IPS DF 6.9 (cell line): ENCODE measurements around the gene CCDC7.
"Not testable (repeated sequence)": the region's sequence is repeated elsewhere in the genome, so short reads cannot be mapped to it uniquely, and the experiment has no call there.

Experiments
- DNase-seq: peaks from one replicate; pipeline ENCODE4 v3.0.0-alpha.2; 2013; ENCODE audit warnings: low read depth, low spot score
- H3K27ac ChIP-seq: one replicate; pipeline ENCODE4 v1.5.1; 2013; ENCODE audit warnings: low read length, control low read depth
- H3K27me3 ChIP-seq: 2 replicates; pipeline ENCODE4 v1.6.1; 2013; ENCODE audit warnings: mild to moderate bottlenecking, low read length; ENCODE audit not compliant: control insufficient read depth, insufficient read depth
- H3K36me3 ChIP-seq: 2 replicates; pipeline ENCODE4 v1.6.1; 2013; ENCODE audit warnings: low read length; ENCODE audit not compliant: control insufficient read depth, insufficient read depth
- H3K4me1 ChIP-seq: 2 replicates; pipeline ENCODE4 v1.6.1; 2013; ENCODE audit warnings: low read length; ENCODE audit not compliant: control insufficient read depth, insufficient read depth
- H3K4me3 ChIP-seq: 2 replicates; pipeline ENCODE4 v1.5.1; 2013; ENCODE audit warnings: mild to moderate bottlenecking, low read length
- H3K9me3 ChIP-seq: 2 replicates; pipeline ENCODE4 v1.6.1; 2013; ENCODE audit warnings: low read length, inconsistent platforms; ENCODE audit not compliant: control insufficient read depth, insufficient read depth
- WGBS: extraction: QIAGEN DNeasy Blood & Tissue Kit; methylation state at CpG from one replicate; pipeline ENCODE4 v1.1.7; 2013; ENCODE audit warnings: mixed read lengths, missing lambda C conversion rate; ENCODE audit not compliant: insufficient read length, insufficient coverage; 5-methylcytosine and 5-hydroxymethylcytosine counted together

Gene CCDC7

GRCh38 chr10:32622409-32622808, 176.5 kb downstream of the CCDC7 start:
- Histone ChIP-seq H3K9me3 (no peaks in the 10 kb centered on the region), H3K27ac (no peak overlapping the region), H3K36me3 (no peaks in the 10 kb centered on the region), H3K27me3 (no peaks in the 10 kb centered on the region), H3K4me1 (no peaks in the 10 kb centered on the region), H3K4me3 (no peak overlapping the region)
- DNase-seq: no peak
- WGBS: no CpG with 5 or more reads among the region's 2 CpGs

GRCh38 chr10:32627183-32627582, 181.2 kb downstream of the CCDC7 start:
- Histone ChIP-seq H3K9me3 (no peaks in the 10 kb centered on the region), H3K27ac (no peak overlapping the region), H3K36me3 (no peaks in the 10 kb centered on the region), H3K4me1 (no peaks in the 10 kb centered on the region), H3K27me3 (no peaks in the 10 kb centered on the region), H3K4me3 (no peak overlapping the region)
- no peak for DNase-seq
- WGBS: no CpG with 5 or more reads among the region's 1 CpG

- Histone ChIP-seq H3K4me3 (no peak overlapping the region), H3K27me3 (no peaks in the 10 kb centered on the region), H3K4me1 (no peaks in the 10 kb centered on the region)
Measured at GRCh38 chr10:32629910-32630309, 184.0 kb downstream of the CCDC7 start.

GRCh38 chr10:32646535-32646934, 200.6 kb downstream of the CCDC7 start:
- Histone ChIP-seq H3K36me3 (no peaks in the 10 kb centered on the region), H3K4me1 (no peaks in the 10 kb centered on the region), H3K27me3 (no peaks in the 10 kb centered on the region), H3K9me3 (no peaks in the 10 kb centered on the region), H3K4me3 (no peak overlapping the region), H3K27ac (no peak overlapping the region)
- no CpG with 5 or more reads among the region's 1 CpG for WGBS
- DNase-seq: no peak

More at GRCh38 chr10:32629910-32630309, 184.0 kb downstream of the CCDC7 start:
- Histone ChIP-seq H3K36me3 (no peaks in the 10 kb centered on the region), H3K9me3 (no peaks in the 10 kb centered on the region), H3K27ac (no peak overlapping the region)
- DNase-seq: no peak

- Histone ChIP-seq H3K4me1 (no peaks in the 10 kb centered on the region), H3K9me3 (no peaks in the 10 kb centered on the region), H3K36me3 (no peaks in the 10 kb centered on the region), H3K27me3 (no peaks in the 10 kb centered on the region), H3K4me3 (no peak overlapping the region), H3K27ac (no peak overlapping the region)
- DNase-seq: no peak
- 100% methylated on average over 1 of the region's 1 CpG for WGBS
Measured at GRCh38 chr10:32650246-32650655, 204.3 kb downstream of the CCDC7 start.

GRCh38 chr10:32657430-32657829, 211.5 kb downstream of the CCDC7 start:
- H3K27ac ChIP-seq, H3K4me1 ChIP-seq, H3K9me3 ChIP-seq, H3K36me3 ChIP-seq, H3K4me3 ChIP-seq, H3K27me3 ChIP-seq, DNase-seq: not testable (repeated sequence)
- no CpG with 5 or more reads among the region's 1 CpG for WGBS

- Histone ChIP-seq H3K27me3 (no peaks in the 10 kb centered on the region), H3K36me3 (no peaks in the 10 kb centered on the region), H3K4me1 (no peaks in the 10 kb centered on the region), H3K4me3 (no peak overlapping the region), H3K9me3 (peaks cover 2% of the 10 kb centered on the region), H3K27ac (no peak overlapping the region)
- DNase-seq: no peak
- no CpG with 5 or more reads among the region's 2 CpGs for WGBS
Measured at GRCh38 chr10:32661346-32661745, 215.4 kb downstream of the CCDC7 start.

GRCh38 chr10:32680803-32681557, 235.0 kb downstream of the CCDC7 start:
- H3K36me3 ChIP-seq: no peaks in the 10 kb centered on the region
- H3K9me3 ChIP-seq: no peaks in the 10 kb centered on the region
- no peak for DNase-seq

GRCh38 chr10:32684291-32684690, 238.4 kb downstream of the CCDC7 start:
- Histone ChIP-seq H3K4me1 (no peaks in the 10 kb centered on the region), H3K36me3 (no peaks in the 10 kb centered on the region), H3K27ac (no peak overlapping the region), H3K9me3 (no peaks in the 10 kb centered on the region), H3K4me3 (no peak overlapping the region), H3K27me3 (no peaks in the 10 kb centered on the region)
- no peak for DNase-seq
- WGBS: no CpG with 5 or more reads among the region's 2 CpGs

More at GRCh38 chr10:32680803-32681557, 235.0 kb downstream of the CCDC7 start:
- Histone ChIP-seq H3K27me3 (no peaks in the 10 kb centered on the region), H3K4me3 (no peak overlapping the region), H3K4me1 (no peaks in the 10 kb centered on the region), H3K27ac (no peak overlapping the region)
- no CpG with 5 or more reads among the region's 4 CpGs for WGBS

- no peak overlapping the region for H3K4me3 ChIP-seq
- no peaks in the 10 kb centered on the region for H3K4me1 ChIP-seq
- no peak overlapping the region for H3K27ac ChIP-seq
- no peaks in the 10 kb centered on the region for H3K27me3 ChIP-seq
- no peaks in the 10 kb centered on the region for H3K36me3 ChIP-seq
- no peak for DNase-seq
- no peaks in the 10 kb centered on the region for H3K9me3 ChIP-seq
Measured at GRCh38 chr10:32687116-32687515, 241.2 kb downstream of the CCDC7 start.

GRCh38 chr10:32687546-32687945, 241.6 kb downstream of the CCDC7 start:
- Histone ChIP-seq H3K27ac (no peak overlapping the region), H3K27me3 (no peaks in the 10 kb centered on the region), H3K4me1 (no peaks in the 10 kb centered on the region), H3K9me3 (no peaks in the 10 kb centered on the region), H3K4me3 (no peak overlapping the region), H3K36me3 (no peaks in the 10 kb centered on the region)
- no CpG with 5 or more reads among the region's 2 CpGs for WGBS
- no peak for DNase-seq
